WTC11 (cell line): Measurements from ENCODE around the gene SRGAP2B. TPM values are rescaled to one million over a fixed set of nuclear protein-coding genes. Genes with fewer than 3 reads are reported as not detected.
"Not testable (repeated sequence)": the region's sequence is repeated elsewhere in the genome, so short reads cannot be mapped to it uniquely, and the experiment has no call there.

ENCODE experiments used
- ATAC-seq: fragments of 200-7000 bp; cut with Tn5 transposase; 2 replicates; pipeline ENCODE4 v1.10.0; 2021; ENCODE audit warnings: mild to moderate bottlenecking, moderate library complexity
- CTCF ChIA-PET: fragments of 300-600 bp; sonication (Branson Sonifier 250); formaldehyde crosslinking; loops from one replicate; lab custom pipeline; 2021; ENCODE audit warnings: antibody characterized with exemption; lab: Charles Lee
- POLR2A ChIA-PET: fragments of 350-600 bp; sonication (Branson Sonifier 250); formaldehyde crosslinking; loops from one replicate; lab custom pipeline; 2021; ENCODE audit warnings: antibody characterized with exemption; lab: Charles Lee
- DNase-seq: peaks from one replicate; pipeline ENCODE4 v3.0.0; 2021; ENCODE audit warnings: low spot score
- H3K27ac Mint-ChIP-seq: 2 replicates; pipeline ENCODE4 v1.8.0; 2021; ENCODE audit warnings: mixed read lengths
- H3K27me3 Mint-ChIP-seq: 2 replicates; pipeline ENCODE4 v1.8.0; 2021; ENCODE audit warnings: low read depth, mild to moderate bottlenecking, moderate library complexity, mixed read lengths
- H3K36me3 Mint-ChIP-seq: 2 replicates; pipeline ENCODE4 v1.8.0; 2021; ENCODE audit warnings: mixed read lengths
- H3K4me1 Mint-ChIP-seq: 2 replicates; pipeline ENCODE4 v1.8.0; 2022; ENCODE audit warnings: mixed read lengths
- H3K4me3 Mint-ChIP-seq: 2 replicates; pipeline ENCODE4 v1.8.0; 2021; ENCODE audit warnings: mild to moderate bottlenecking, moderate library complexity, mixed read lengths
- H3K9me3 Mint-ChIP-seq: 2 replicates; pipeline ENCODE4 v1.8.0; 2021; ENCODE audit warnings: mixed read lengths
- total RNA-seq: library from RNA; stranded (reverse); gene quantifications from 3 replicates; pipeline ENCODE4 v1.2.3, GENCODE V29; 2021

Gene SRGAP2B
- total RNA-seq, 1 experiment from 2014 or later = 64.8 TPM

DNA sequence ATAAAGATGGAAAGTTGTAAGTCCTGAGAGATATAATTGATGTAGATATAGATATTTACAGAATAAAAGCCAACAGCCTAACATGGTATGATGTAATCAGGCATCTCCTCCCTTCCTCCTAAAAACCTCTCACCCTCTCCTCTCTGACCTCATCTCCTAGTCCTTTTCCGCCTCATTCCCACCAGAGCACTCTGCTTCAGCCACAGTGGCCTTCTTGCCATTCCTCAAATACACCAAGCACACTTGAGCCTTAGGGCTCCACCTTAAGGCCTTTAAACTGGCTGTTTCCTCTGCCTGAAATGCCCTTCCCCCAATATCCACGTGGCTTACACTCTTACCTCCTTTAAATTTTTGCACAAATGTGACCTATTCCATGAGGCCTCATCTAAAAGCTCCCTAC lies 75.4 kb downstream of the SRGAP2B start:
- CTCF ChIA-PET, H3K9me3 Mint-ChIP-seq, H3K36me3 Mint-ChIP-seq, POLR2A ChIA-PET, H3K27me3 Mint-ChIP-seq, DNase-seq, H3K4me3 Mint-ChIP-seq, H3K4me1 Mint-ChIP-seq: not testable (repeated sequence)
- peak overlapping the region; percentile 69; the same call in 1 of the 2 replicates for H3K27ac Mint-ChIP-seq
- peak; percentile 63 for ATAC-seq

DNA sequence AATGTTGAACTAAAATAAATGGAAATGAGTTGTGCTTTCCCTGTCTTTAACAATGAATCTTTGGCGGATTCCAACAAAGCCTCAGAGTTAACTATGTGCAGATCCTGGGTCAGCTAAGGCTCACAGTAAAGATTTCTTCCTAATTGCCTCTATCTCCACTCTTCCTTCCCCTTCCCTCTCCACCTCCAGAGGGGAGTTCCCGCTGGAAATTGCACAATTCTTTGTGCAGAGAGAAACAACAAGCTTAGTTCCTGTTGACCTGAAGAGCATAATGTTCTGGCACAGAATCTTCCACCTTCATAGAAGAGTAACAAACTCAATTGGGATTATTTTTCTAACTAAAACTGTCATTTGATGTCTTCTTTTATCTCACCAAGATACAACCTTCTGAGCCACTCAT lies 77.4 kb downstream of the SRGAP2B start:
- H3K36me3 Mint-ChIP-seq, H3K4me1 Mint-ChIP-seq, H3K27me3 Mint-ChIP-seq, ATAC-seq, H3K27ac Mint-ChIP-seq, CTCF ChIA-PET, H3K9me3 Mint-ChIP-seq, POLR2A ChIA-PET, H3K4me3 Mint-ChIP-seq, DNase-seq: not testable (repeated sequence)

DNA sequence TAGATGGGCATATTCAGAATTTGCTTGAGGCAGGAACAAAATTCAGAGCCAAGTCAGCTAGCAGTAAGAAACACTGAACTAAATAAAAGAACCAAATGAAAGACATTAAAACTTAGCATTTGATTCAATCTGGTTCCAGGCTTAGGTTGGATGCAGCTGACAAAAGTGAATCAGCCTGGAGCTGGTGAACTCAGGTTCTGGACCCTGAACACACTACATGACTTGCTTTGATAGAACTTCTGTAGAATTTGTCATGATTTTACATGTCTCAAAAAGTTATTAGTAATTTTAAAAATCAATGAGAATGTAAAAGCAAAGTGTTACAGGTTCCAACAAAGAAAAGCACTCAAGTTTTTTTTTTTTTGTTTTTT lies 78.7 kb downstream of the SRGAP2B start:
- POLR2A ChIA-PET, H3K36me3 Mint-ChIP-seq, H3K4me1 Mint-ChIP-seq, H3K9me3 Mint-ChIP-seq, H3K27ac Mint-ChIP-seq, H3K27me3 Mint-ChIP-seq, ATAC-seq, CTCF ChIA-PET, H3K4me3 Mint-ChIP-seq, DNase-seq: not testable (repeated sequence)

DNA sequence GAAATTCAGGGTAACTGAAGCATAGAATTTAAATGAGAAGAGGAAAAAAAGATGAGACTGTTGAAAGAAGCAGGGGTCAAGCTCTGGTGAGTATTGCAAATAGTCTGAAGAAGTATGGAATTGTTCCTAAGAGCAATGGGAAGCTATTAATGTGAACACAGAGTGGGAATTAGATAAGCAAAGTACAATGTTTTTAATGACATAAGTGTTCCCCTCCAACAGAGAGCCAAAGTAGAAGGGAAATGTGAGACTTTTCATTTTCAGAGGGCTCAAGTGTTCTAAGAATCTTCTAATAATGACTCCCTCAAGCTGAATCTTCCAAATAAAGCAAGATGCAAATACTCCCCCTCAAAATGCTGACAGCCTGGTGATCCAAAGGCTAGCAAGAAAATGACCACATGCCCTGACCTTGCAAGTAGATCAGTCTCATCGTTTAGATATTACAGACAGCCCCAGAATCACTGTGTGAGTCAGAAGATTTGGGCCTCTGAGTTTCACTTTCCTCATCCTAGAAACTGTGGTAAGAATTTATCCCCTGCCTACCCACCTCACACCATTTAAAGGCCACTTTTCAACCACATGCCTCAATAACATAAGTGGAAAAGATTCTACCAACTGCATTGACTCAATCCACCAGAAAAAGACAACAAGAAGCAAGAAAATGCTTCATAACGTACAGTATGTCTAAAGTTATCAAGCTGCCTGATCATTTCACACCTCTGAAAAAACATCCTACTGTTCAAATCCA lies 79.2 kb downstream of the SRGAP2B start:
- H3K36me3 Mint-ChIP-seq, H3K4me3 Mint-ChIP-seq, CTCF ChIA-PET, H3K27me3 Mint-ChIP-seq, H3K4me1 Mint-ChIP-seq, ATAC-seq, DNase-seq, H3K9me3 Mint-ChIP-seq, H3K27ac Mint-ChIP-seq, POLR2A ChIA-PET: not testable (repeated sequence)

DNA sequence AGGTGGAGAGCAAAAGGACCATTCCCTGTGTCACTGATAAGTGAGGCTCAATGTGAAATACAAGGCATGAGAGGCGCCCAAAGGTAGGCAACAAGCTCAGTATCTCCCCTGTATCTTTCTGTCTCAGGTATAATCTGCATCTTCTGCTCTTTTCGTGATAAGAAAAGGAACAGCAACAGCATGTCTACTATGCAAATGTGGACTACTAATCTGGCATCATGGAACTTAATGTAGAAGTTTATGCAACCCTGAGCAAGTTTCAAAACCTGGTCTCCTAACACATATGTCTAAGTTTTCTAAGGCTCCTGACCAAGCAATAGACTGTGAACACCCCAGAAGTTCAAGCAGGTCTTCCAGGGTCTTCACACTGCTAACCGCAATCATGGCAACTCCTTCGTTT lies 81.8 kb downstream of the SRGAP2B start:
- POLR2A ChIA-PET, CTCF ChIA-PET, H3K27me3 Mint-ChIP-seq, H3K4me3 Mint-ChIP-seq, H3K36me3 Mint-ChIP-seq, H3K27ac Mint-ChIP-seq, H3K9me3 Mint-ChIP-seq, ATAC-seq, DNase-seq, H3K4me1 Mint-ChIP-seq: not testable (repeated sequence)

DNA sequence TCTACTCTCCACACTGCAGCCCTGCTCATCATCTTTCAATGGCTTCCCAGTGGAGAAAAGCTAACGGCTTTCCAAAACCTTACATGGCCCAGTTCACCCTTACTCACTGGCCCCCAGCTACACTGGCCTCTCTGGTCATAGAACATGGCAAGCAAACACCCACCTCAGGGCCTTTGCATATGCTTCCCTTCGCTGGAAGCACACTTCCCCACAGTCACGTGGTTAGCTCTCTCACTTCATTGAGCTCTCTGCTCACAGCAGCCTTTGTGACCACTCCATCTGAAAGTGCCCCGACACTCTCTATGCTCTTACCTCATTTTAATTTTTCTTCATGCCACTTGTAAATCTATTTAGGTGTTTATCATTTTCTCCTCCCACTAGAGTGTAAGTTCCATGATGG lies 83.3 kb downstream of the SRGAP2B start:
- H3K9me3 Mint-ChIP-seq, DNase-seq, CTCF ChIA-PET, H3K27ac Mint-ChIP-seq, H3K4me3 Mint-ChIP-seq, H3K36me3 Mint-ChIP-seq, POLR2A ChIA-PET, H3K4me1 Mint-ChIP-seq, ATAC-seq, H3K27me3 Mint-ChIP-seq: not testable (repeated sequence)

DNA sequence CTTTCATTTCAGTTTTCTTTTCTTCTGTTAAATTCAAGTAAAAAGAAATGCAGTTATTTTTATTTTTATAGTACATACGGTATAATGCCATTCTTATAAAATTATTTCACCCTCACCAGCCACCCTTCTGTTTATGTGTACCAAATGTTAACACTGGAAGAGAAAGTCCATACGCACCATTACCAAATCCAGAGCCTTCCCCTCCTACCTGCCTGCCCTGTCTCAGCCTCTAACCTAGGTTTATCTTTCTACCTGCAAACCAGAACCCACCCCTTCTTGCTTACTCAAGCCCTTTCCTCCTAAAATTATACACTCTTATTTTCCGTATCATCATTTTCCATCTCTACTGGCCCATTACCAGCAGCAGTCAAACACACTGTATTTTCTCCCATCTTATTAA lies 84.5 kb downstream of the SRGAP2B start:
- ATAC-seq, H3K4me1 Mint-ChIP-seq, H3K27ac Mint-ChIP-seq, POLR2A ChIA-PET, H3K27me3 Mint-ChIP-seq, DNase-seq, CTCF ChIA-PET, H3K9me3 Mint-ChIP-seq, H3K4me3 Mint-ChIP-seq, H3K36me3 Mint-ChIP-seq: not testable (repeated sequence)

DNA sequence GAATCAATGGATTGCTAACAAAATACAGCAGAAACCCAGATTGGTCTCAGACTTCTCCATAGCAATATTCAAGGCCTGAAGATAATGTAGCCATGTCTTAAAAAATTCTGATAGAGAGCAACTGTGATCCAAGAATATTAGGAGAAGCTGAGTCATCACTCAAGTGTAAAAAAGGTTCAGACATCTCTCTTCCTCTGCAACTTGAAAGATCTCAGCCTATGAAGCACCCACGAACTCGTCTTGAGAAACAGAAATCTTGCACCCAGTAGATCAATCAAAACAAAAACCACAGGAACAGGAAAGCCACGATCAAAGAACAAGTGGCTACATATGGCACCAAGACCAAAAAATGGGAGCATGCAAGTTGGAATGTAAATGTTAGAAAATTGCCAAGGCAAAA lies 85.2 kb downstream of the SRGAP2B start:
- H3K4me3 Mint-ChIP-seq, CTCF ChIA-PET, ATAC-seq, DNase-seq, POLR2A ChIA-PET, H3K9me3 Mint-ChIP-seq, H3K27ac Mint-ChIP-seq, H3K36me3 Mint-ChIP-seq, H3K27me3 Mint-ChIP-seq, H3K4me1 Mint-ChIP-seq: not testable (repeated sequence)

DNA sequence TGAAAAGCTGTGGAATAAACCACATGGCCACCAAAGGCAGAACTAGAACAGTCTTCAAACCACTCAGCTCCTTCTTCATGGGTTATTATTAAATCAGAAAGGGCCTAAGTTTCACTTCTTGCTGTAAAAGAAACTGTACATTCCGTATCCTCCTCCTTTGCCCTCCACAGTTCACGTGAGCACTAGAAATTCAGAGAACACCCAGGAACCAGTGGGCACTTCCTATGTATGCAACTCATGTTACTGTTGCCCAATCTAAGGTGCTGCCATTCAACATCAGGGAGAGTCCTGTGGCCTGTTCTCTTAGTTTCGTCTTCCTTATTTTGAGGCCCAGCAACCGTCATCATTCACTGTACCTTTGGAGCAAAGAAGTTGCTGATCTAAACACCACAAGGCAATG lies 86.7 kb downstream of the SRGAP2B start:
- H3K27ac Mint-ChIP-seq, H3K27me3 Mint-ChIP-seq, H3K36me3 Mint-ChIP-seq, H3K4me1 Mint-ChIP-seq, CTCF ChIA-PET, DNase-seq, H3K4me3 Mint-ChIP-seq, POLR2A ChIA-PET, H3K9me3 Mint-ChIP-seq, ATAC-seq: not testable (repeated sequence)

DNA sequence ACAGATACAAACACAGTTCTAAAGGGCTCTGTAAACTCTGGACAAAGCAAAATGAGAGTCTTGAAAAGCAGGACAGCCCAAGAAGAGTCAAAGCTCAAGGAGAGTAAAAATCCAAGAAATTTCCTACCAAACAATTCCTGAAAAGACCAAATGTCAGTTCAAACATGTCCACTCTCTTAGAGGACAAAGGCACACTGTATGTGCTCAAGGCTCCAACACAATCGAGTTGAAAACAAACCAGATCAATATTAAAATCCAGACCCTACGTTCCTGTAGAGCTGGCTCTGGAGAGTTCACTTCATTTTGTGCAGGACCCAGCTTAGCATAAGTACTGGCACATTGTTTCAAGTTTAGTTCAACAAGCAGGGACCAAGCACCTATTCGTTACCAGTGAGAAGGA lies 90.0 kb downstream of the SRGAP2B start:
- H3K4me3 Mint-ChIP-seq, POLR2A ChIA-PET, CTCF ChIA-PET, ATAC-seq, H3K27ac Mint-ChIP-seq, H3K27me3 Mint-ChIP-seq, H3K9me3 Mint-ChIP-seq, DNase-seq, H3K36me3 Mint-ChIP-seq, H3K4me1 Mint-ChIP-seq: not testable (repeated sequence)

DNA sequence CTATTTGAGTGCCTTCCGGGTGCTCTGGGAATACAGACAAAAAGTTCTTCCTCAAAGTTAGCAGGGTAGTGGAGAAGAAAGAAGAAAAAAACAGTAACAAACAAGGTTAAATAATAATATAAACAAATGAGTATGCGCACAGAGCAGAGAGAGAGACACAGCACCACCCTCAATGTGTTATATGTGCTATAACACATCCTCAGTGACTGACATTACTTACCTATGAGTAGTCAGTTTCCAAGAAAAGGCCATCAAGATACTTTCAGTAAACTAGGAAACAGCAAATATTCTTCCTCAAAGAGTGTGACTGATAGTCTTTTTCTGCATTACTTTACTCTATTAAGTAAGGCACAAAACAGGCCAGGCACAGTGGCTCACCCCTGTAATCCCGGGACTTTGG lies 93.7 kb downstream of the SRGAP2B start:
- H3K9me3 Mint-ChIP-seq = not testable (repeated sequence)

DNA sequence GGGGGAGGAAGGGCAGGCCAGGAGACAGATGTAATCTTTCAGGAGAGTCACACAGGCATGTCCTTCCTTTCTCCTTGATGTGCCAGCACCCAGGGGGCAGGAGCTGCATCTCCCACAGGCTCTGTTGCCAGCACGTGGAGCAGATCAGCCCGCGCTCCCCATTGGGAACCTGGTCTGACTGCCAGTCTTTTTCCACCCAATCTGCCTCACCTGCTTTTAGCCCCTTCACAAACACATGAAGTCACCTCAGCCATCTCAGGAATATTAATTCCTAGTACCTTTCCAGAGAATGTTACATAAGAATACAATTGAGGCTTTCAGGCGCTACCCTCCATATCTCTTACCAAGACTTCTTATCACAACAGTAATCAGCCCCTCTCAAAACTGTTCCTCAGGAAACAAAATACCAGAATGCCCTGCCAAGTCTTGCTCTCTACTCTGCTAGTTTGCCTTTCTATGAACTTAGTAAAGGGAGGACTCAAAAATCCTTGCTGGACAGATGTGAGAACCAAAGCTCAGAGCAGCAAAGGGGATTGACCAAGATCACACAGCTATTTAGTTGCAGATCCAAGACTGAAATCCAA lies 94.3 kb downstream of the SRGAP2B start:
- H3K27ac Mint-ChIP-seq, H3K36me3 Mint-ChIP-seq, H3K9me3 Mint-ChIP-seq, H3K27me3 Mint-ChIP-seq, DNase-seq, H3K4me1 Mint-ChIP-seq, POLR2A ChIA-PET, H3K4me3 Mint-ChIP-seq, CTCF ChIA-PET: not testable (repeated sequence)
- peak; percentile 46 for ATAC-seq

More for the DNA sequence above, 93.7 kb downstream of the SRGAP2B start:
- CTCF ChIA-PET, H3K27ac Mint-ChIP-seq, DNase-seq, POLR2A ChIA-PET, H3K27me3 Mint-ChIP-seq, H3K4me1 Mint-ChIP-seq, ATAC-seq, H3K4me3 Mint-ChIP-seq, H3K36me3 Mint-ChIP-seq: not testable (repeated sequence)
